SK-N-SH treated with all-trans-retinoic acid at 6 μM for 48 hours (cell line): ENCODE measurements around the gene KRT35.
A peak's percentile ranks its signal among the peaks of the same experiment; 100 is the strongest.

Experiments
- ATAC-seq: fragments of 200-7000 bp; cut with Tn5 transposase; 3 replicates; pipeline ENCODE4 v1.9.1; 2020; ENCODE audit warnings: mild to moderate bottlenecking, moderate library complexity
- ARNTL ChIP-seq: fragments of 450-650 bp; formaldehyde crosslinking; IDR thresholded peaks from 2 replicates; pipeline ENCODE4 v1.5.0; 2020; ENCODE audit warnings: low read depth, mild to moderate bottlenecking, moderate library complexity, borderline replicate concordance
- BACH2 ChIP-seq: fragments of 250-450 bp; sonication (Bioruptor Pico); IDR thresholded peaks from 2 replicates; pipeline ENCODE4 v1.9.0; 2021; ENCODE audit warnings: mild to moderate bottlenecking, borderline replicate concordance
- CSDC2 ChIP-seq: fragments of 250-450 bp; sonication (Bioruptor Pico); IDR thresholded peaks from 2 replicates; pipeline ENCODE4 v1.5.0; 2020; ENCODE audit warnings: mild to moderate bottlenecking, moderate library complexity
- ESRRG ChIP-seq: fragments of 250-450 bp; sonication (Bioruptor Pico); IDR thresholded peaks from 2 replicates; pipeline ENCODE4 v1.6.1; 2021; ENCODE audit warnings: mild to moderate bottlenecking
- ISL1 ChIP-seq: fragments of 250-450 bp; sonication (Bioruptor Pico); IDR thresholded peaks from 2 replicates; pipeline ENCODE4 v2.1.2; 2022; ENCODE audit warnings: mild to moderate bottlenecking, moderate library complexity
- POU6F1 ChIP-seq: fragments of 250-450 bp; sonication (Bioruptor Pico); IDR thresholded peaks from 2 replicates; pipeline ENCODE4 v1.8.0; 2021; ENCODE audit warnings: low read depth, mild to moderate bottlenecking, moderate library complexity, borderline replicate concordance
- PPARA ChIP-seq: fragments of 250-450 bp; sonication (Bioruptor Pico); IDR thresholded peaks from 2 replicates; pipeline ENCODE4 v1.5.0; 2020; ENCODE audit warnings: mild to moderate bottlenecking, borderline replicate concordance
- RARB ChIP-seq: fragments of 250-450 bp; sonication (Bioruptor Pico); IDR thresholded peaks from 2 replicates; pipeline ENCODE4 v1.8.0; 2021; ENCODE audit warnings: mild to moderate bottlenecking, moderate library complexity
- SNAI2 ChIP-seq: fragments of 250-450 bp; sonication (Bioruptor Pico); IDR thresholded peaks from 2 replicates; pipeline ENCODE4 v1.5.0; 2020; ENCODE audit warnings: mild to moderate bottlenecking, moderate library complexity
- TCF4 ChIP-seq: fragments of 250-450 bp; sonication (Bioruptor Pico); IDR thresholded peaks from 2 replicates; pipeline ENCODE4 v1.8.0; 2021; ENCODE audit warnings: mild to moderate bottlenecking, moderate library complexity, borderline replicate concordance
- TOX ChIP-seq: fragments of 250-450 bp; sonication (Bioruptor Pico); IDR thresholded peaks from 2 replicates; pipeline ENCODE4 v1.8.0; 2021; ENCODE audit warnings: mild to moderate bottlenecking, moderate library complexity, borderline replicate concordance
- TSHZ2 ChIP-seq: fragments of 250-450 bp; sonication (Bioruptor Pico); IDR thresholded peaks from 2 replicates; pipeline ENCODE4 v1.5.0; 2020; ENCODE audit warnings: mild to moderate bottlenecking, moderate library complexity
- ZC3H10 ChIP-seq: fragments of 250-450 bp; sonication (Bioruptor Pico); IDR thresholded peaks from 2 replicates; pipeline ENCODE4 v1.5.1; 2021; ENCODE audit warnings: mild to moderate bottlenecking, moderate library complexity
- ZFP3 ChIP-seq: fragments of 250-450 bp; sonication (Bioruptor Pico); IDR thresholded peaks from 2 replicates; pipeline ENCODE4 v1.5.0; 2020; ENCODE audit warnings: mild to moderate bottlenecking, moderate library complexity
- ZFP30 ChIP-seq: fragments of 450-650 bp; formaldehyde crosslinking; IDR thresholded peaks from 2 replicates; pipeline ENCODE4 v1.5.0; 2022; ENCODE audit warnings: mild to moderate bottlenecking, moderate library complexity
- ZNF565 ChIP-seq: fragments of 450-650 bp; formaldehyde crosslinking; conservative IDR thresholded peaks from 2 replicates; pipeline ENCODE4 v1.5.0; 2020; ENCODE audit warnings: low read depth, mild to moderate bottlenecking, moderate library complexity
- ZNF70 ChIP-seq: fragments of 450-650 bp; formaldehyde crosslinking; IDR thresholded peaks from 2 replicates; pipeline ENCODE4 v1.5.0; 2020; ENCODE audit warnings: mild to moderate bottlenecking, moderate library complexity
- ZNF8 ChIP-seq: fragments of 450-650 bp; formaldehyde crosslinking; IDR thresholded peaks from 2 replicates; pipeline ENCODE4 v1.5.0; 2020; ENCODE audit warnings: mild to moderate bottlenecking, moderate library complexity
- TF ChIP-seq, protein P1 (sequence below): fragments of 250-450 bp; sonication (Bioruptor Pico); IDR thresholded peaks from 2 replicates; pipeline ENCODE4 v1.5.1; 2020; ENCODE audit warnings: low read depth, mild to moderate bottlenecking, moderate library complexity
- TF ChIP-seq, protein P2 (sequence below): fragments of 250-450 bp; sonication (Bioruptor Pico); IDR thresholded peaks from 2 replicates; pipeline ENCODE4 v1.8.0; 2020; ENCODE audit warnings: mild to moderate bottlenecking, moderate library complexity, borderline replicate concordance
- TF ChIP-seq, protein P3 (sequence below): fragments of 250-450 bp; sonication (Bioruptor Pico); IDR thresholded peaks from 2 replicates; pipeline ENCODE4 v1.5.1; 2021; ENCODE audit warnings: mild to moderate bottlenecking, moderate library complexity

KRT35 gene

GRCh38 chr17:41504246-41504977, 23.5 kb upstream of the KRT35 start:
- ATAC-seq = no peak
- TF ChIP-seq, protein P1, sequence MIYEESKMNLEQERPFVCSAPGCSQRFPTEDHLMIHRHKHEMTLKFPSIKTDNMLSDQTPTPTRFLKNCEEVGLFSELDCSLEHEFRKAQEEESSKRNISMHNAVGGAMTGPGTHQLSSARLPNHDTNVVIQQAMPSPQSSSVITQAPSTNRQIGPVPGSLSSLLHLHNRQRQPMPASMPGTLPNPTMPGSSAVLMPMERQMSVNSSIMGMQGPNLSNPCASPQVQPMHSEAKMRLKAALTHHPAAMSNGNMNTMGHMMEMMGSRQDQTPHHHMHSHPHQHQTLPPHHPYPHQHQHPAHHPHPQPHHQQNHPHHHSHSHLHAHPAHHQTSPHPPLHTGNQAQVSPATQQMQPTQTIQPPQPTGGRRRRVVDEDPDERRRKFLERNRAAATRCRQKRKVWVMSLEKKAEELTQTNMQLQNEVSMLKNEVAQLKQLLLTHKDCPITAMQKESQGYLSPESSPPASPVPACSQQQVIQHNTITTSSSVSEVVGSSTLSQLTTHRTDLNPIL (CRISPR knock-in tag) = no peak

- ATAC-seq = no peak
- TF ChIP-seq ZNF565 (CRISPR knock-in tag) (no peak), ZC3H10 (CRISPR knock-in tag) (no peak), CSDC2 (CRISPR knock-in tag) (no peak), TSHZ2 (no peak), ZNF70 (CRISPR knock-in tag) (no peak), TCF4 (CRISPR knock-in tag) (no peak), BACH2 (CRISPR knock-in tag) (no peak), SNAI2 (CRISPR knock-in tag) (no peak), PPARA (CRISPR knock-in tag) (no peak), ZFP3 (no peak), ESRRG (CRISPR knock-in tag) (no peak), TOX (CRISPR knock-in tag) (no peak), ISL1 (CRISPR knock-in tag) (no peak), ZFP30 (CRISPR knock-in tag) (no peak), POU6F1 (CRISPR knock-in tag) (no peak), RARB (CRISPR knock-in tag) (no peak), ZNF8 (CRISPR knock-in tag) (no peak)
- TF ChIP-seq, protein P1 (CRISPR knock-in tag) = no peak
- TF ChIP-seq, protein P2, sequence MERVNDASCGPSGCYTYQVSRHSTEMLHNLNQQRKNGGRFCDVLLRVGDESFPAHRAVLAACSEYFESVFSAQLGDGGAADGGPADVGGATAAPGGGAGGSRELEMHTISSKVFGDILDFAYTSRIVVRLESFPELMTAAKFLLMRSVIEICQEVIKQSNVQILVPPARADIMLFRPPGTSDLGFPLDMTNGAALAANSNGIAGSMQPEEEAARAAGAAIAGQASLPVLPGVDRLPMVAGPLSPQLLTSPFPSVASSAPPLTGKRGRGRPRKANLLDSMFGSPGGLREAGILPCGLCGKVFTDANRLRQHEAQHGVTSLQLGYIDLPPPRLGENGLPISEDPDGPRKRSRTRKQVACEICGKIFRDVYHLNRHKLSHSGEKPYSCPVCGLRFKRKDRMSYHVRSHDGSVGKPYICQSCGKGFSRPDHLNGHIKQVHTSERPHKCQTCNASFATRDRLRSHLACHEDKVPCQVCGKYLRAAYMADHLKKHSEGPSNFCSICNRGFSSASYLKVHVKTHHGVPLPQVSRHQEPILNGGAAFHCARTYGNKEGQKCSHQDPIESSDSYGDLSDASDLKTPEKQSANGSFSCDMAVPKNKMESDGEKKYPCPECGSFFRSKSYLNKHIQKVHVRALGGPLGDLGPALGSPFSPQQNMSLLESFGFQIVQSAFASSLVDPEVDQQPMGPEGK (CRISPR knock-in tag) = no peak
Measured at GRCh38 chr17:41503202-41503601, 22.3 kb upstream of the KRT35 start.

GRCh38 chr17:41500131-41500911, 19.4 kb upstream of the KRT35 start:
- ATAC-seq = peak; percentile 67
- TF ChIP-seq ZFP30 (CRISPR knock-in tag) = no peak
- TF ChIP-seq, protein P3, sequence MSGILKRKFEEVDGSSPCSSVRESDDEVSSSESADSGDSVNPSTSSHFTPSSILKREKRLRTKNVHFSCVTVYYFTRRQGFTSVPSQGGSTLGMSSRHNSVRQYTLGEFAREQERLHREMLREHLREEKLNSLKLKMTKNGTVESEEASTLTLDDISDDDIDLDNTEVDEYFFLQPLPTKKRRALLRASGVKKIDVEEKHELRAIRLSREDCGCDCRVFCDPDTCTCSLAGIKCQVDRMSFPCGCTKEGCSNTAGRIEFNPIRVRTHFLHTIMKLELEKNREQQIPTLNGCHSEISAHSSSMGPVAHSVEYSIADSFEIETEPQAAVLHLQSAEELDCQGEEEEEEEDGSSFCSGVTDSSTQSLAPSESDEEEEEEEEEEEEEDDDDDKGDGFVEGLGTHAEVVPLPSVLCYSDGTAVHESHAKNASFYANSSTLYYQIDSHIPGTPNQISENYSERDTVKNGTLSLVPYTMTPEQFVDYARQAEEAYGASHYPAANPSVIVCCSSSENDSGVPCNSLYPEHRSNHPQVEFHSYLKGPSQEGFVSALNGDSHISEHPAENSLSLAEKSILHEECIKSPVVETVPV = no peak
- TF ChIP-seq ZNF565 (CRISPR knock-in tag) = no peak
- TF ChIP-seq TCF4 (CRISPR knock-in tag) = no peak
- TF ChIP-seq ARNTL (CRISPR knock-in tag) = no peak
